ENCODE data around the gene ADAM8.
"Not testable (repeated sequence)": the region's sequence is repeated elsewhere in the genome, so short reads cannot be mapped to it uniquely, and the experiment has no call there.

ADAM8 gene

GRCh38 chr10:133266056-133266795 is 10.4 kb downstream of the ADAM8 start:
- DNase-seq, result no peak

- DNase-seq, result not testable (repeated sequence)
These were observed 11.6 kb downstream of the ADAM8 start for GRCh38 chr10:133265052-133265451.

- DNase-seq, result no peak
These were observed 12.2 kb downstream of the ADAM8 start for GRCh38 chr10:133264461-133264860.

- DNase-seq, result no peak
These were observed 13.0 kb downstream of the ADAM8 start for GRCh38 chr10:133263674-133264073.

GRCh38 chr10:133262696-133263095 is 14.0 kb downstream of the ADAM8 start:
- no peak for DNase-seq

- DNase-seq, result peak; percentile 68
These were observed 14.8 kb downstream of the ADAM8 start for GRCh38 chr10:133261726-133262325.

GRCh38 chr10:133260895-133261725 is 15.6 kb downstream of the ADAM8 start:
- DNase-seq, result peak; percentile 33

GRCh38 chr10:133259602-133259989 is 17.1 kb downstream of the ADAM8 start:
- DNase-seq, result no peak

GRCh38 chr10:133258818-133259601 is 17.7 kb downstream of the ADAM8 start:
- DNase-seq, result peak; percentile 66

GRCh38 chr10:133258066-133258817 is 18.4 kb downstream of the ADAM8 start:
- DNase-seq, result no peak

- DNase-seq, result no peak
These were observed 19.1 kb downstream of the ADAM8 start for GRCh38 chr10:133257489-133258065.

- DNase-seq, result no peak
These were observed 21.3 kb downstream of the ADAM8 start for GRCh38 chr10:133255323-133255722.

- DNase-seq, result no peak
These were observed 22.1 kb downstream of the ADAM8 start for GRCh38 chr10:133254421-133255120.

GRCh38 chr10:133253361-133253955 is 23.2 kb downstream of the ADAM8 start:
- DNase-seq, result no peak

- DNase-seq, result no peak
These were observed 24.5 kb downstream of the ADAM8 start for GRCh38 chr10:133252223-133252552.

- DNase-seq, result no peak
These were observed 25.1 kb downstream of the ADAM8 start for GRCh38 chr10:133251388-133252222.

GRCh38 chr10:133249975-133250754 is 26.5 kb downstream of the ADAM8 start:
- no peak for DNase-seq

- no peak for DNase-seq
These were observed 27.4 kb downstream of the ADAM8 start for GRCh38 chr10:133249094-133249780.

All from activated CD4-positive, alpha-beta T cell treated with anti-CD3 and anti-CD28 coated beads for 1 hour (primary cell).